Heart right ventricle (tissue), 16 donors: Measurements from ENCODE around the gene WDR91. TPM values are rescaled to one million over a fixed set of nuclear protein-coding genes. Genes with fewer than 3 reads are reported as not detected.

Source experiments
- ATAC-seq, 8 donors: fragments of 200-7000 bp; cut with Tn5 transposase; one replicate each; pipeline ENCODE4 v1.9.1; 2020; ENCODE audit warnings: mild to moderate bottlenecking in 8 of 8, moderate library complexity in 8 of 8, moderate number of reproducible peaks in 1 of 8
- DNase-seq, 2 donors: peaks; one replicate each; pipeline ENCODE4 v3.0.0-alpha.2; 2020
- H3K27ac ChIP-seq, 10 donors: fragments of 200-600 bp; sonication (generic) in 2 of 10; one replicate each; pipeline versions ENCODE4 v1.5.0 to v1.8.0; 2020 to 2022; ENCODE audit warnings: mild to moderate bottlenecking in 3 of 10
- H3K27me3 ChIP-seq, 7 donors: fragments of 200-600 bp; one replicate each; pipeline ENCODE4 v1.8.0; 2021 to 2022; ENCODE audit warnings: mild to moderate bottlenecking in 2 of 7
- H3K36me3 ChIP-seq, 9 donors: fragments of 200-600 bp; sonication (generic) in 1 of 9; one replicate each; pipeline versions ENCODE4 v1.5.0 to v1.8.0; 2020 to 2022; ENCODE audit warnings: mild to moderate bottlenecking in 2 of 9
- H3K4me1 ChIP-seq, 9 donors: fragments of 200-600 bp; sonication (generic) in 1 of 9; one replicate each; pipeline versions ENCODE4 v1.5.0 to v1.8.0; 2020 to 2022; ENCODE audit warnings: mild to moderate bottlenecking in 4 of 9
- H3K4me3 ChIP-seq, 10 donors: fragments of 200-600 bp; sonication (generic) in 2 of 10; one replicate each; pipeline versions ENCODE4 v1.5.0 to v1.8.0; 2020 to 2022; ENCODE audit warnings: mild to moderate bottlenecking in 7 of 10, moderate library complexity in 2 of 10
- H3K9me3 ChIP-seq, 11 donors: fragments of 200-600 bp in 10 of 11; sonication (generic) in 2 of 11; one replicate each; pipeline versions ENCODE4 v1.5.0 to v1.8.0; 2013 to 2022; ENCODE audit warnings: mild to moderate bottlenecking in 2 of 11, control low read depth in 1 of 11, moderate library complexity in 1 of 11
- WGBS, 2 donors: extraction: QIAGEN DNeasy Blood & Tissue Kit; methylation state at CpG; one replicate each; pipeline ENCODE4 v1.1.7; 2013; ENCODE audit warnings: inconsistent platforms in 1 of 2; 5-methylcytosine and 5-hydroxymethylcytosine counted together
- intact Hi-C, 10 donors: fragments of 100-400 bp; cut with DNase I; formaldehyde crosslinking; loops; one replicate each; pipeline versions ENCODE4 v1.11.1 to v1.14.2; 2022
- polyA plus RNA-seq, 2 donors: library from polyadenylated mRNA; stranded (reverse); fragments of 200-250 nt; gene quantifications; one replicate each; pipeline ENCODE4 v1.2.3, GENCODE V29; 2013
- total RNA-seq, 10 donors: library from RNA; stranded (reverse); fragmentation: NEBNext Ultra II Directional in 3 of 10; extraction: Animal tissue kit (Norgen Biotek cat#: 25700) in 3 of 10; gene quantifications; one replicate each; pipeline versions ENCODE4 v1.2.1 to v1.2.4, GENCODE V29; 2021 to 2023
- TF ChIP-seq, protein P1 (sequence below), 9 donors: fragments of 200-600 bp; sonication (generic) in 2 of 9; IDR thresholded peaks; one replicate each; pipeline versions ENCODE4 v1.5.0 to v1.8.0; 2021 to 2022; ENCODE audit warnings: antibody characterized with exemption in 9 of 9, mild to moderate bottlenecking in 5 of 9, moderate library complexity in 1 of 9
- donor health status: Arrhythmogenic right ventricular cardiomyopathy.
- donor health status: ischemic (EF 13 %, LVEDD 7.1; RV severe dilation, severe dysfunction).
- donor health status: healthy with polysubstance abuse.
- donor health status: DM: no; HTN: yes; CAD: no.
- donor health status: DM: no; HTN: no; CAD: no.
- donor health status: ischemic (EF 25% LVEDD 6.9; RV normal size, moderate dysfunction).
- donor health status: ischemic (EF 25% LVEDD 5.7; RV mildly dilated, moderate dysfunction).
- donor health status: healthy.
- donor health status: DM: yes; HTN: yes; CAD: no.
- donor health status: Ischemic cardiomyopathy.
- donor health status: ischemic (EF 35%, LVEDD 5.7; RV mildly dilated, moderate dysfunction).
- donor health status: nonischemic (EF 11% LVEDD 7.7; RV severe dilation, severe dysfunction).
- donor health status: DM: yes; HTN: yes; CAD: no.
- donor health status: PGD.
- donor health status: ischemic (EF 29% LVEDD 5.4; RV normal size, mild dysfunction).
- donor health status: nonischemic (EF 23%, LVEDD 6.1; RV moderate dilation, normal function).

The WDR91 gene
- total and polyA plus RNA-seq, 12 donors = 3.0 to 10.4 (median 5.9) TPM

DNA sequence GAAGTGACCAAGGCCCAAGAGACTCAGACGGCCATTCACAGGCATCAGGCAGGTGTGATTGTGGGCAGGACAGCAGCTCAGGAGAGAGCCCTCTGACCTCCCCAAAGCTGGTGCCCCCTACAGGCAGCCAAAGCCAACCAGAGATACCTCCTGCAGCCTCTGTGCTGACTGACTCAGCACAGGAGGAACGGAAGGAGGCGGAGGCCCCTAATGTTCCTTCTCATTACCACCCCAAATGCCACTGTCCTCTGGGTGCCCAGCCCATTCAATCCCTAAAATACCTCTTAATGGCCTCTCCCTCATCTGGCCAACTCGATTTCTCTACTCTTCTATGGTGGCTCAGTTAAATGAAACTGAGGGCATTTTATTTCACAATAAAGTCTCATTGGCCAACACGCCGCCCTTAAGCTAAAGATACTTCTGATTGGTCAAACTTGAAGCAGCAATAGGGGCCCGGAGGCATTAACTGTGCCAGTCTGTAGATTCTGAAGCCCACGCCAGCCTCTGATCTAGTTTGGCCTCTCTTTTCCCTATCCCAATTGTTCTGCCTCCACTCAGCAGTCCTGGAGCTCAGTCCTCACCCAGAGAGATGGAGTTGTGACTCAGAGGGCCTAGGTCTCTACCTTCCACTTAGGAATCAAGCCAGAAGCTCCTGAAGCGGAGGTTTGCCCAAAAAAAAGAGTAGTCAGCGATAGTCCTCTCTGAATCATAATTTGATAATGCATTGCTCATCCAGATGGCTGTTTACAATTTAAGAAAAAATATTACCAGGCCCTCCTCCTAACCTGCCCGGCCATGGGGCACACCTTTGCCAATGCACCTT is 42.0 kb downstream of the WDR91 start:
- TF ChIP-seq, protein P1, sequence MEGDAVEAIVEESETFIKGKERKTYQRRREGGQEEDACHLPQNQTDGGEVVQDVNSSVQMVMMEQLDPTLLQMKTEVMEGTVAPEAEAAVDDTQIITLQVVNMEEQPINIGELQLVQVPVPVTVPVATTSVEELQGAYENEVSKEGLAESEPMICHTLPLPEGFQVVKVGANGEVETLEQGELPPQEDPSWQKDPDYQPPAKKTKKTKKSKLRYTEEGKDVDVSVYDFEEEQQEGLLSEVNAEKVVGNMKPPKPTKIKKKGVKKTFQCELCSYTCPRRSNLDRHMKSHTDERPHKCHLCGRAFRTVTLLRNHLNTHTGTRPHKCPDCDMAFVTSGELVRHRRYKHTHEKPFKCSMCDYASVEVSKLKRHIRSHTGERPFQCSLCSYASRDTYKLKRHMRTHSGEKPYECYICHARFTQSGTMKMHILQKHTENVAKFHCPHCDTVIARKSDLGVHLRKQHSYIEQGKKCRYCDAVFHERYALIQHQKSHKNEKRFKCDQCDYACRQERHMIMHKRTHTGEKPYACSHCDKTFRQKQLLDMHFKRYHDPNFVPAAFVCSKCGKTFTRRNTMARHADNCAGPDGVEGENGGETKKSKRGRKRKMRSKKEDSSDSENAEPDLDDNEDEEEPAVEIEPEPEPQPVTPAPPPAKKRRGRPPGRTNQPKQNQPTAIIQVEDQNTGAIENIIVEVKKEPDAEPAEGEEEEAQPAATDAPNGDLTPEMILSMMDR (IDR thresholded peaks at IDR 0.05) = peak in 7 of 9 donors; percentile 16 to 58 (median 31)
- 68 to 69% methylated on average over 11 of the region's 11 CpGs for WGBS, 2 donors
- H3K9me3 ChIP-seq = no peaks in the 10 kb centered on the region
- intact Hi-C loops = loop anchor here in 5 of 10 donors (2.0 to 10.0 kb wide), 5 partner anchors 175 to 485 kb away; partner anchors contain the start of gene AGBL3 (in 2 of the 5)
- peak overlapping the region; percentile 71 to 98 (median 74) for H3K4me3 ChIP-seq
- DNase-seq (peak in 1 of 2 donors; percentile 30), ATAC-seq (no peak)
- peaks cover 20 to 72% (median 58%) of the 10 kb centered on the region in 9 donors for H3K4me1 ChIP-seq
- H3K27me3 ChIP-seq = no peaks in the 10 kb centered on the region
- H3K36me3 ChIP-seq = peaks cover 0 to 46% (median 20%) of the 10 kb centered on the region in 9 donors
- H3K27ac ChIP-seq = peak overlapping the region; percentile 90 to 99 (median 96)

DNA sequence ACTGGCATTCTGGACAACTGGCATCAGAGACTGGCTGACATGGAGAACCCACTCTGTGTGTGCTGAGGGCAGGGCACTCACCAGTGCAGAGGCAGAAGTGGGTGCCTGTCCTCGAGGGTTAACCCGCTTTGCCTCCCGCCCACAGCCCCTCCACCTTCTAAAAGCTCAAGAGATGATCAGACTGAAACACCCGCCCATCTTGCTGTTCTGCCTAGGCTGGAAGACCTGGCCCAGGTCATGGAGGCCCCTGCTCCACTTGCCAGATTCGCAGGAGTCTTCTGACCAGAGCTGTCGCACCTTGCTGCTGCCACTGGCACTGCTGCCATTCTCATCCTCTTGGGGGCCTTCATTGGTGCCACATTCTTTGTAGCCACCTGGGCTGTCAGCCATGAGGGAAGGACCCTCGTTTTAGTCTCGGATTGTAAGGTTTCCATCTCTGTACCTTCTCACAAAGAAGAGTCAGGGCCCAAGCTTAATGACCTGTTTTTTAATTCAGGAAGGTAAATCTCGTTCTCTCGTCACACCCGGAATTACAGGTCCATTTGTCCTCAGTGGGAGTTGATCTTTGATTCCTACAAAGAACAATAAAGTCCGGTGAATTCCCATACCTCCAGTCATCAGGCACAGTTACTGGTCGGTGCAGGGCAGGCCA is 42.7 kb downstream of the WDR91 start:
- Histone ChIP-seq H3K36me3 (peaks cover 0 to 52% (median 24%) of the 10 kb centered on the region in 9 donors), H3K9me3 (no peaks in the 10 kb centered on the region), H3K27me3 (no peaks in the 10 kb centered on the region), H3K4me3 (peak overlapping the region in 1 of 10 donors; percentile 74), H3K27ac (peak overlapping the region in 5 of 10 donors; percentile 90 to 99 (median 97)), H3K4me1 (peaks cover 20 to 78% (median 65%) of the 10 kb centered on the region in 9 donors)
- WGBS, 2 donors = 89 to 92% methylated on average over 13 of the region's 13 CpGs
- ATAC-seq (no peak), DNase-seq (no peak)
- TF ChIP-seq, protein P1 (IDR thresholded peaks at IDR 0.05) = no peak
- intact Hi-C loops = loop anchor here in 5 of 10 donors (2.0 to 10.0 kb wide), 5 partner anchors 174 to 484 kb away; partner anchors contain the start of gene AGBL3 (in 2 of the 5)

DNA sequence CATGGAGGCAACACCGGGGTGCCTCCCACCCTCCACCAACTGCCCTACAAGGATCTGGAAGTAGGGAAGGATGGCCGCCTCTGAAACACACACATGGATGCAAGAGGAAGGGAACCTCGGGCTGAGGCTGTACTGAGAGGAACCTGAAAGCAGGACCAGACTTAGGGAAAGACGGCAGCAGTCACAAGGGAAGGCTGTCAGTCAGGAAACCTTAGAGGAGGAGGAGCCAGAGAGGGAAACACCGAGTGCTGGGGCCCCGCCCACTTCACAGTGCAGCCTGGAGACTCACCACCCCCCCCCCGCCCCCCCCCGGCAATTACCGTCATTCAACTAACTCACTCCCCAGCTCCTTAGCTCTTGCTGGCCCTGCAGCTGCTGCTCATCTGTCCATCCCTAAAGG is 43.3 kb downstream of the WDR91 start:
- ATAC-seq (no peak), DNase-seq (no peak)
- Histone ChIP-seq H3K4me1 (peaks cover 20 to 80% (median 66%) of the 10 kb centered on the region in 9 donors), H3K27me3 (no peaks in the 10 kb centered on the region), H3K36me3 (peaks cover 0 to 57% (median 24%) of the 10 kb centered on the region in 9 donors), H3K27ac (peak overlapping the region in 7 of 10 donors; percentile 54 to 99 (median 82)), H3K4me3 (no peak overlapping the region), H3K9me3 (no peaks in the 10 kb centered on the region)
- intact Hi-C loops = loop anchor here in 5 of 10 donors (2.0 to 10.0 kb wide), 5 partner anchors 173 to 483 kb away; partner anchors contain the start of gene AGBL3 (in 2 of the 5)
- TF ChIP-seq, protein P1 (IDR thresholded peaks at IDR 0.05) = no peak
- WGBS, 2 donors = 50 to 65% methylated on average over 8 to 9 of the region's 9 CpGs

DNA sequence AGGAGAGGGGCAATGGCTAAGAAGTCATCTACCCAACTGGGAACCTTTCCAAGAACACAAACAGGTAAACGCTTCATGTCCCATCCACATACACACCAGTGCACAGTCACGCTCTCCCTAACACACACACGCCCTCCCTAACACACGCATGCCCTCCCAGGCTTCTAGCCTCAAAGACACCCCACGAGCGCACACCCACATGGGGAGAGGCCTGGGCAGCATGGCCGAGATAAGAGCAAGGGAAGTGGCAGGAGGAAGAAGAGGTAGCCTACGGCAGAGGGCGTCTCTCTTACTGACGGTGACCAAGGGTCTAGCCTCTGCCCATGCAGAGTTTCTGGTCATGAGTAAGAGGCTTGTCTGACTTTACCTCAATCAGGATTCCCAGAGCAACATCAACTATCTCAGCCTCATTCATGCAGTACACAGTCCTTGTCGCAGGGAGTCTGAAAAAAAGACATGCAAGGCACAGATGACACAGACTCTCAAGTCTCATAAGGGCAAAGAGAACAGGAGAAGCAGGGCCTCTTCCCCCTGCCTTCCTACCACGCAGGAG is 43.9 kb downstream of the WDR91 start:
- DNase-seq = no peak
- Histone ChIP-seq H3K36me3 (peaks cover 0 to 60% (median 24%) of the 10 kb centered on the region in 9 donors), H3K4me3 (peak overlapping the region in 1 of 10 donors; percentile 27), H3K4me1 (peaks cover 20 to 80% (median 66%) of the 10 kb centered on the region in 9 donors), H3K27ac (peak overlapping the region in 8 of 10 donors; percentile 19 to 97 (median 77)), H3K27me3 (no peaks in the 10 kb centered on the region), H3K9me3 (no peaks in the 10 kb centered on the region)
- intact Hi-C loops = loop anchor here in 4 of 10 donors (10.0 kb wide), 4 partner anchors 173 to 483 kb away; partner anchors contain the start of gene AGBL3 (in 1 of the 4)
- 78 to 81% methylated on average over 12 of the region's 12 CpGs for WGBS, 2 donors
- TF ChIP-seq, protein P1 (IDR thresholded peaks at IDR 0.05) = no peak
- no peak for ATAC-seq
